Fibroblast of mammary gland (primary cell): ENCODE results near the gene MAPT.

Source experiments
- DNase-seq: peaks from one replicate; pipeline ENCODE4 v3.0.0-alpha.2; 2010; ENCODE audit warnings: low read depth
- H3K4me3 ChIP-seq: 2 replicates; pipeline ENCODE4 v1.5.1; 2011; ENCODE audit warnings: low read depth, mild to moderate bottlenecking, low read length, moderate library complexity; ENCODE audit not compliant: control insufficient read depth
- TF ChIP-seq, protein P1 (sequence below): conservative IDR thresholded peaks from 2 replicates; pipeline ENCODE4 v1.5.1; 2011; ENCODE audit warnings: low read depth, low read length, inconsistent platforms; ENCODE audit not compliant: control insufficient read depth, insufficient read depth

MAPT gene

GRCh38 chr17:45973099-45973780 is 78.9 kb downstream of the MAPT start:
- DNase-seq = no peak
- no peak overlapping the region for H3K4me3 ChIP-seq
- TF ChIP-seq, protein P1, sequence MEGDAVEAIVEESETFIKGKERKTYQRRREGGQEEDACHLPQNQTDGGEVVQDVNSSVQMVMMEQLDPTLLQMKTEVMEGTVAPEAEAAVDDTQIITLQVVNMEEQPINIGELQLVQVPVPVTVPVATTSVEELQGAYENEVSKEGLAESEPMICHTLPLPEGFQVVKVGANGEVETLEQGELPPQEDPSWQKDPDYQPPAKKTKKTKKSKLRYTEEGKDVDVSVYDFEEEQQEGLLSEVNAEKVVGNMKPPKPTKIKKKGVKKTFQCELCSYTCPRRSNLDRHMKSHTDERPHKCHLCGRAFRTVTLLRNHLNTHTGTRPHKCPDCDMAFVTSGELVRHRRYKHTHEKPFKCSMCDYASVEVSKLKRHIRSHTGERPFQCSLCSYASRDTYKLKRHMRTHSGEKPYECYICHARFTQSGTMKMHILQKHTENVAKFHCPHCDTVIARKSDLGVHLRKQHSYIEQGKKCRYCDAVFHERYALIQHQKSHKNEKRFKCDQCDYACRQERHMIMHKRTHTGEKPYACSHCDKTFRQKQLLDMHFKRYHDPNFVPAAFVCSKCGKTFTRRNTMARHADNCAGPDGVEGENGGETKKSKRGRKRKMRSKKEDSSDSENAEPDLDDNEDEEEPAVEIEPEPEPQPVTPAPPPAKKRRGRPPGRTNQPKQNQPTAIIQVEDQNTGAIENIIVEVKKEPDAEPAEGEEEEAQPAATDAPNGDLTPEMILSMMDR = no peak

- H3K4me3 ChIP-seq = no peak overlapping the region
- DNase-seq = no peak
Observed at GRCh38 chr17:45973946-45974859, 79.8 kb downstream of the MAPT start.

DNA sequence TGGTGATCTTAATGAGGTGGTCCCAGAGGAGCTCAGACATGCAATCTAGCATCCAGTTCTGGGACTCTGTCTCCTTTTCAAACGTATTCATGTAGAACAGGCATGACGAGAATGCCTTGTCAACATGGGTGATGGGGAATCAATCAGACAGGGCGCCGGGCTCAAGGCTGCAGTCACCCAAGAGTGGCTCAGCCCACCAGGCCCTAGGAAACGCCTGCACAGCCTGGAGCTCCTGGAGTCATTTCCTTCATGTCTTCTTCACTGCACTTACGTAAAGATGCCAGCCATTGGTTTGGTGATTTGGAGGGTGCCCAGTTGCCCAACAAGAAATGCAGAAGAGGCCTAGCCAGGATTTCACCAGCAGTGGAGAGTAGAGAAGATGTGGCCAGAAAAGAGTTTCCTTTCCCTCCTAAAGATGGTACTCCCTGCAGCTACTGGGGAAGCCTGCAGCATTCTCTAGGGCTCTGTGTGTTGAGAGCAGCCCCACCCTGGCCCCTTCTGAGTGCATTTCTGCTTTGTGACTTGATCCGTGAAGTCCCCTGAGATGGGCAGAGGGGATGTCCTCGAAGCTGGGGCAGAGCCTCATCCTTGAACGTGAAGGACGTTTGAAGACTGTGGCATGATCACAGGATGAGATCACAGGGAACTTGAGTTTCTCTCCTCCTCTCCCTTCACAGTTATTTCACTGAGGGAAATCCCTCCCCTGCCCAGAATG is 80.7 kb downstream of the MAPT start:
- TF ChIP-seq, protein P1 = no peak
- no peak for DNase-seq
- H3K4me3 ChIP-seq = no peak overlapping the region

More at GRCh38 chr17:45973946-45974859, 79.8 kb downstream of the MAPT start:
- TF ChIP-seq, protein P1 = no peak

GRCh38 chr17:45975640-45976295 is 81.4 kb downstream of the MAPT start:
- no peak overlapping the region for H3K4me3 ChIP-seq
- TF ChIP-seq, protein P1 = no peak
- no peak for DNase-seq

GRCh38 chr17:45976391-45976754 is 82.0 kb downstream of the MAPT start:
- DNase-seq = no peak
- TF ChIP-seq, protein P1 = no peak
- no peak overlapping the region for H3K4me3 ChIP-seq
